GM19324 (cell line): ENCODE measurements around the gene SCLY.

ENCODE experiments used
- ATAC-seq: cut with Tn5 transposase; IDR thresholded peaks from one replicate; pipeline ENCODE4 v1.9.1; 2021; ENCODE audit warnings: mild to moderate bottlenecking, moderate library complexity; ENCODE audit not compliant: unreplicated experiment, low FRiP score

The SCLY gene

DNA sequence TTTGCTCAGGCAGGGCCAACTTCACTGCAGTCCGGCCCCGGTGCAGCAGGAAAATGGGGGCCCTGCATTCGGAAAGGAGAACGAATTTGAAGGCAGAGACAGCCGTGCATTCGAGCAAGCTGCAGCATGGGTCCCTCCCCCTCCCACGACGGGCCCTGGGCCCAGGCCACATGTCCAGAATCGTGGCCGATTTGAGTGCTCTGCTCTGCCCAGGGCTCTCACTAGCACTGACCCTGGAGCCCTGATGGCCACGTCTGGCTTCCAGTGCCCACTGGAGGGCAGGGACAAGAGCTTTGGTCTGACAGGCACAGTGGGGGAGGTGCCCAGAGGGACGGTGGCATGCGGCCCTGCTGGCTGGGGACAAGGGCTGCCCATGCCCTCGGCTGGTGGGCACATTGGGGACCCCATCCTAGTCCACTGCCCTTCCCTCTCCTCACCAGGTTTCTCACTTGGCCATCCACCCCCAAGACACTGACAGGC, 63.2 kb downstream of the SCLY start:
- no peak for ATAC-seq

DNA sequence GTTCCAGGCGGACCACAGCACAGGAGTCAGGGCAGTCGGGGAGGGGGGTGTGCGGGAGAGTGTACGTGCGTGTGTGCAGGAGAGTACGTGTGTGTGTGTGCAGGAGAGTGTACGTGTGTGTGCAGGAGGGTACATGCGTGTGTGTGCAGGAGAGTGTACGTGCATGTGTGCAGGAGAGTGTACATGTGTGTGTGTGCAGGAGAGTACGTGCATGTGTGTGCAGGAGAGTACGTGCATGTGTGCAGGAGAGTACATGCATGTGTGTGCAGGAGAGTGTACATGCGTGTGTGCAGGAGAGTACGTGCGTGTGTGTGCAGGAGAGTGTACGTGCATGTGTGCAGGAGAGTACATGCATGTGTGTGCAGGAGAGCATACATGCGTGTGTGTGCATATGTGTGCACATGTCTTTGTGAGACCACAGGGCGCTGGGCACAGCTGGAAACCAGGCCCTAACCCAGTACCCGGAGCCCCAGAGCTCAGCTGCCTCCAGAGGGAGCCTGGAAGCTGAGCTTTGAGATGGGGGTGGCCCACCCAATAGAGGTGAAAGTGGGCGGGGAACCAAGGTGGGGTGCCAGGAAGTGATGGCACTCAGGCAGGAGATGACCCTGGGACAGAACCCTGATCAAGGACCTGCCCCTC, 63.8 kb downstream of the SCLY start:
- ATAC-seq = no peak

DNA sequence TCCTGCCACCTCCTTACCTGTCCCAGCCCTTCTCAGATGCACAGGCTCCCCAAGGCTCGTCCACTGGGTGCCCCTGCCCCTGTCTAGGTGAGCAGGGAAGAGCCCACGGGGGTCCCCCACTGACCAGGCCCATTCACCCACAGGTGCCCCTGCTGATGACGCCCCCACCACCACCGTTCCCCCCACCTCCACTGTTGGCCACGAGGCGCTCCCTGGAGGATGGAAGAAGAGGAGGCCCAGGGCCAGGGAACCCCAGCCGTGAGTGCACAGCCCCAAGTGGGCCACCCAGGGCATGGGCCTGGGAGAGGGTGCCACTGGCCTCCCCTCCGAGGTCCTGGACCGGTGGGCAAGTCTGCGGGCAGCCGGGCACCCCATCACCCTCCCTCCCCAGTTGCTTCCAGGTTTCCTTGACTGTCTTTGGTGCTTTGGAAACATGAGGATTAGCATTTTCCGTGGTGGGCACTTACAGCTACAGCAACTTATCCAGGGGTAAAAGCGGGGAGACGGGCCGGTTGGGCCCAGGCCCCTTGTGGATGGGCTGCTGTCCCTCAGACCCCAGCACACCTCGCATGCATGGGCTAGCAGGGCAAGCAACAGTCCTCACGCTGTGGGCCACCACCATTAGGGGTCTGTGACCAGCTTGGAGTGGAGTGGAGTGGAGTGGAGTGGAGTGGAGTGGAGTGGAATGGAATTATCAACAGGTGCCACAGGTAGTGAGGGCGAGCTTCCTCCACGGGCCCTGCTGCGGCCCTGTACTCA, 64.5 kb downstream of the SCLY start:
- no peak for ATAC-seq

DNA sequence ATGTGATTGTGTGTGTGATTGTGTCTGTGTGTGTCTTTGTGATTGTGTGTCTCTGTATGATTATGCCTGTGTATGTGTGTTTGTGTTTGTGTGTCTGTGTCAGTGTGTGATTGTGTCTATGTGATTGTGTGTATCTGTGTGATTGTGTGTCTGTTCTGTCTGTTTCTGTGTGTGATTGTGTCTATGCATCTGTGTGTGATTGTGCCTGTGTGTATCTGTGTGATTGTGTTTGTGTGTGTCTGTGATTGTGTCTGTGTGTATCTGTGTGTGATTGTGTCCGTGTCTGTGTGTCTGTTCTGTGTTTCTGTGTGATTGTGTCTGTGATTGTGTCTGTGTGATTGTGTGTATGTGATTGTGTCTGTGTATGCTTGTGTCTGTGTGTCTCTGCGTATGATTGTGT, 65.5 kb downstream of the SCLY start:
- no peak for ATAC-seq

GRCh38 chr2:238126775-238127164, 66.0 kb downstream of the SCLY start:
- no peak for ATAC-seq

GRCh38 chr2:238127165-238128060, 66.6 kb downstream of the SCLY start:
- no peak for ATAC-seq

DNA sequence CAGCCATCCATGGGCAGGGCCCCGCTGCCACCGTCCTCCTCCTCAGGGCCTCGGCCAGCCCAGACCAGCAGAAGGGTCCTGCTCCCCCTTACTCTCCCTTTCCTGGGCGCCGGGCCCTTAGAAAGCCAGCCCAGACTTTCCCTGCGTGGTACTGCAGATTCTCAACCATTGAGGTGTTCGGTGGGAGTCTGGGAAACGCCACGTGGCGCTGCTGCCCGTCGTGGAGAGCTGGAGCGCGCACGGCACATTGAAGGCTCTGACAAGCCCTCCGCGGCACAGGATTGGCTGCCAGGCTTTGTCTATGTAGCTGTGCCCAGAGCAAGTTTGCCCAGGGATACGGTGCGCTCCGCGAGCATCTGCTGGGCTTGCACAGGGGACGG, 67.2 kb downstream of the SCLY start:
- no peak for ATAC-seq

- ATAC-seq = no peak
Observed at GRCh38 chr2:238128534-238129001, 67.8 kb downstream of the SCLY start.

DNA sequence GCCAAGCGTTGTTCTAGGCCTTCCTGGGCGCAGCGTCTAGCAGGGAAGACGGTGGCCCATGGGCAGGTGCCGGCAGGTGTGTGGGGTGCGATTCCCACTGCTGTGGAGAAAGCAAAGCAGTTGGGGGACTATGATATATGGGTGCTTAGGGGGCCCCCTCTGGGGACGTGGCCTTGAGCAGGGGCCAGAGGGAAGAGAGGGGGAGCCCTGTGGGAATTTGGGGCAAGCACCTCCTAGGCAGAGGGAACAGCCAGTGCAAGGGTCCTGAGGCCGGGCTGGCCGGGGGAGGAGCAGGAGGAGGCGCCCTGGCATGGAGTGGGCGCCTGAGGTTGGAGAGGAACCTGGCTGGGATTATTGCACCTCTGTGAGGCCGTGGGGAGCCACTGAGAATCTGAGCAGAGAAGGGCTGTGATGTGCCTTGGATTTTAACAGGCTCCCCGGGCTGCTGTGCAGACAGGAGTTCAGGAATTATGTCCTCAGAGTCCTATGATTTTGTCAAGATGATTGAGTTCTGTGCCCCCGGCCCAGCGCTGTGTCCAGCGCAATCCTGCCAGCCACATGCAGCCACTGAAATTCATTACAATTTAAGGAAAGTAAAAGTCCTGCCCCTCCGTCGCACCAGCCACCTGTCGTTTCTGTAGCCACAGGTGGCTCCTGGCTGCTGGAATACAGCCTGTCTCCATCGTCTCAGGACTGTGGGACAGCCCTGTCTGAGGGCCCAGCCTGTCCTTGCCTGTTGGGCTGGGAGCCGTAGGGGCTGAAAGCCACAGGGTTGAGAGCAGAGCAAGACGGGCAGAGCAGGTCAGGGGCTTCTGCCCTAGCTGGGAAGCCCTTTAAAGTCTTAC, 68.6 kb downstream of the SCLY start:
- no peak for ATAC-seq

GRCh38 chr2:238130111-238130695, 69.4 kb downstream of the SCLY start:
- no peak for ATAC-seq

- no peak for ATAC-seq
Observed at GRCh38 chr2:238130696-238131628, 70.2 kb downstream of the SCLY start.

- no peak for ATAC-seq
Observed at GRCh38 chr2:238131761-238132462, 71.1 kb downstream of the SCLY start.

DNA sequence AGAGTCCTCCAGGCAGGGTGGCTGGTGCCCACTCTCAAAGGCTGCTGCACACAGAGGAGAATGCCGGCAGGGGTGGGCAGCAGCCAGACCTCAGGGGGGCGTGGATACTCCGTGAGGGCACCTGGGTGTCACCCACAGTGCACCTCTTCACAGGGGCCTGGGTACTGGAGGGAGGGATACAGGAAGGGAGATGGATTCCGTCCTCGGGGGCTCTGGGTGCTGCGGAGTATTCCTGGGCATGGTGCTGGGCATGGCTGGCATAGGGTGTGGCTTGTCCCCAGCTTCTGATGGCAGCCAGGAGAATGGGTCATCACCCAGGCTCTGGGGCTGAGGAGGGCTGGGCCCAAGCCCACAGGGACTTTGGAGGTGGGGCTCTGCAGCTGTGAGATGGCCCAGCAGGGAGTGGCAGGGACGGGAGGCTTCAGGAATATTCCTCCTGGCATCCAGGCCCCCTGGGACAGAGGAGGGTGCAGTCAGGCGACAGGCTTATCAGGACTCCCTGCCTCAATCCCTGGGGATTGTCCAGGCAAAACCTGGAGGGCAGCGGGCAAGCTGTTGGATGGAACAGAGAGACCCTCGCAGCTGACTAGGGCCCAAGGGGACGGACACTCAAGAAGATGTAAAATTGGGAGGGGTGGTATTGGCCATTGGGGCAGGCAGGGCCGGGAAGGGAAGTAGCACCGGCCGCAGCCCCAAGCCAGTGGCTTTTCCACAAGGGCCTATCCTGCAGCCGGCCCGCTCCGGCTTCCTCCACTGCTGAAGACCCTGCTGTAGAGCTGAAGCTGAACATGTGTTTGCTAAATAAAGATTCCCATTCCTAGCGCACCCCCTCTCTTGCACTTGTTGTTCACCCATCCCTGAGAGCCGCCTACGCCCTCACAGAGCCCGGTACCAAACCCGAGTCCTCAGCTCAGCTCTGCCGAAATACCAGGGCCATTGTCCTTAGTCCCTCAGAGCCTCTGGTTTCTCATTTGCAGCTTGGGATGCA, 72.0 kb downstream of the SCLY start:
- no peak for ATAC-seq

DNA sequence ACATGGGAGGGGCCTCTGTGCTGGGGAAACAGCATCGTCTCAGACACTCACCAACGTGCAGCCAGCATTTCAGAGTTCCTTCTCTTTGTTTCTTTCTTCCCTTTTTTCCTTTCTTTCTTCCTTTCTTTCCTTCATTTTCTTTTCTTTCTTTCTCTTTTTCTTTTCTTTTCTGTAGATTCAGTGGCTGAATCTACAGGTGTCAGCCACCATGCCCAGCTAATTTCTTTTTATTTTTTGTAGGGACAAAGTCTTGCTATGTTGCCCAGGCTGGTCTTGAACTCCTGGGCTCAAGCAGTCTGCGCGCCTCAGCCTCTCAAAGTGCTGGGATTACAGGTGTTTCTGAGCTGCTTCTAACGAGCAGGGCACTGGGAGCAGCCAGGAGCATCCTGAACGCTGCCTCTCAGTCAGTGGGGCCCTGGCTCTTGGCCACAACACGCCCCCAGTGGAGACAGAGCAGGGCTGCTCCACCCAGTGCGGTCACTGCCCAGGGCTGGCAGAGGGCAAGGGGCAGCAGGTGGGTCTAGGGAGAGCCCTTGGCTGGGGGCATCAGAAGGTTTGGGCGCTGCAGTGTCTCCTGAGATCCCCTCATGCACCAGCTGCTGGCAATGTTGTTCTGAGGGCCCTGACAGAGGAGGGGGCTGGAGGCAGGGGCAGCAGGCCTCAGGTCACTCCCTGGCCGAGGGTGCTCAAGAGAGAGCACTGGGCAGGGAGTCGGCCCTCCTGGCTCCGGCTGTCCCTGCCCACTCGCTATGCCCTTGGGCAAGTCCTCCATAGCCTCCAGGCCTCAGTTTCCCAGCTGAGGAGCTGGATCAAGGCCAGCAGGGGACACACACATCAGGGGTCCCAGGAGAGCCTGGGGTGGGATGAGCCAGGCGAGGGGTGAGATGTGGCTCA, 72.9 kb downstream of the SCLY start:
- ATAC-seq = no peak

GRCh38 chr2:238134393-238134785, 73.6 kb downstream of the SCLY start:
- ATAC-seq = no peak

- ATAC-seq = no peak
Observed at GRCh38 chr2:238135601-238136150, 74.9 kb downstream of the SCLY start.
